Measurements from ENCODE around the gene MAPK10.

GRCh38 chr4:85995361-85995760 is 364.5 kb downstream of the MAPK10 start:
- TF ChIP-seq, protein P1, sequence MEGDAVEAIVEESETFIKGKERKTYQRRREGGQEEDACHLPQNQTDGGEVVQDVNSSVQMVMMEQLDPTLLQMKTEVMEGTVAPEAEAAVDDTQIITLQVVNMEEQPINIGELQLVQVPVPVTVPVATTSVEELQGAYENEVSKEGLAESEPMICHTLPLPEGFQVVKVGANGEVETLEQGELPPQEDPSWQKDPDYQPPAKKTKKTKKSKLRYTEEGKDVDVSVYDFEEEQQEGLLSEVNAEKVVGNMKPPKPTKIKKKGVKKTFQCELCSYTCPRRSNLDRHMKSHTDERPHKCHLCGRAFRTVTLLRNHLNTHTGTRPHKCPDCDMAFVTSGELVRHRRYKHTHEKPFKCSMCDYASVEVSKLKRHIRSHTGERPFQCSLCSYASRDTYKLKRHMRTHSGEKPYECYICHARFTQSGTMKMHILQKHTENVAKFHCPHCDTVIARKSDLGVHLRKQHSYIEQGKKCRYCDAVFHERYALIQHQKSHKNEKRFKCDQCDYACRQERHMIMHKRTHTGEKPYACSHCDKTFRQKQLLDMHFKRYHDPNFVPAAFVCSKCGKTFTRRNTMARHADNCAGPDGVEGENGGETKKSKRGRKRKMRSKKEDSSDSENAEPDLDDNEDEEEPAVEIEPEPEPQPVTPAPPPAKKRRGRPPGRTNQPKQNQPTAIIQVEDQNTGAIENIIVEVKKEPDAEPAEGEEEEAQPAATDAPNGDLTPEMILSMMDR (IDR thresholded peaks at IDR 0.05 in 4 of 5, conservative IDR thresholded peaks at IDR 0.05 in 1 of 5), result no peak
- TF ChIP-seq POLR2A (IDR thresholded peaks at IDR 0.05), result no peak
